Smooth muscle cell (in vitro differentiated cells): Measurements from ENCODE around the gene VILL. TPM values are rescaled to one million over a fixed set of nuclear protein-coding genes. Genes with fewer than 3 reads are reported as not detected.
"Not testable (repeated sequence)": the region's sequence is repeated elsewhere in the genome, so short reads cannot be mapped to it uniquely, and the experiment has no call there.

ENCODE experiments used
- DNase-seq: peaks from one replicate; lab custom pipeline; 2025; ENCODE audit not compliant: unreplicated experiment; lab: John Stamatoyannopoulos, UW
- H2AFZ ChIP-seq: fragments of 200-600 bp; sonication (generic); 2 replicates; pipeline ENCODE4 v1.6.0; 2016; ENCODE audit warnings: antibody characterized with exemption, low read depth, mild to moderate bottlenecking
- H3F3A ChIP-seq: fragments of 200-600 bp; sonication (generic); 2 replicates; pipeline ENCODE4 v1.6.0; 2017; ENCODE audit warnings: antibody characterized with exemption, low read depth
- H3K27ac ChIP-seq: fragments of 200-600 bp; sonication (generic); 2 replicates; pipeline ENCODE4 v1.5.1; 2016; ENCODE audit warnings: low read depth, mild to moderate bottlenecking
- H3K27me3 ChIP-seq: fragments of 200-600 bp; sonication (generic); 2 replicates; pipeline ENCODE4 v1.6.1; 2016; ENCODE audit warnings: low read depth, mild to moderate bottlenecking
- H3K36me3 ChIP-seq: fragments of 200-600 bp; sonication (generic); 2 replicates; pipeline ENCODE4 v1.5.1; 2016; ENCODE audit warnings: low read depth
- H3K4me1 ChIP-seq: fragments of 200-600 bp; sonication (generic); 2 replicates; pipeline ENCODE4 v1.5.1; 2016; ENCODE audit warnings: low read depth
- H3K4me2 ChIP-seq: fragments of 200-600 bp; sonication (generic); 2 replicates; pipeline ENCODE4 v1.6.0; 2016; ENCODE audit warnings: mild to moderate bottlenecking
- H3K4me3 ChIP-seq: fragments of 200-600 bp; sonication (generic); 2 replicates; pipeline ENCODE4 v1.5.1; 2016; ENCODE audit warnings: mild to moderate bottlenecking
- H3K79me2 ChIP-seq: fragments of 200-600 bp; sonication (generic); 2 replicates; pipeline ENCODE4 v1.6.0; 2016; ENCODE audit warnings: low read depth, mild to moderate bottlenecking
- H3K9ac ChIP-seq: fragments of 200-600 bp; sonication (generic); 2 replicates; pipeline ENCODE4 v1.6.0; 2016; ENCODE audit warnings: low read depth
- H3K9me3 ChIP-seq: fragments of 200-600 bp; sonication (generic); replicated peaks from 2 replicates; pipeline ENCODE4 v1.5.1; 2016; ENCODE audit warnings: low read depth
- H4K20me1 ChIP-seq: fragments of 200-600 bp; sonication (generic); 2 replicates; pipeline ENCODE4 v1.6.0; 2016; ENCODE audit warnings: low read depth
- WGBS: methylation state at CpG from one replicate; pipeline ENCODE4 v1.1.7; 2016; ENCODE audit warnings: low lambda C conversion rate; 5-methylcytosine and 5-hydroxymethylcytosine counted together
- microRNA-seq: library from miRNA; unstranded; fragments of <30 nt; microRNA quantifications from one replicate; pipeline ENCODE4, GENCODE V29; 2016; ENCODE audit warnings: borderline number of aligned reads
- polyA plus RNA-seq: library from polyadenylated mRNA; unstranded; fragments of >200 nt; fragmentation: Nextera tagmentation; extraction: Ambion mirVana; gene quantifications from 2 replicates; pipeline ENCODE4 v1.2.1, GENCODE V29; 2016
- small RNA-seq: library from RNA; depleted of rRNA; stranded (forward); fragments of <200 nt; gene quantifications from one replicate; pipeline ENCODE3, GENCODE V24; 2014
- total RNA-seq: library from RNA; depleted of rRNA; stranded (reverse); fragments of >200 nt; gene quantifications from 2 replicates; pipeline ENCODE4 v1.2.3, GENCODE V29; 2014
- TF ChIP-seq, protein P1 (sequence below): fragments of 200-600 bp; sonication (generic); IDR thresholded peaks from 2 replicates; pipeline ENCODE4 v1.5.1; 2017; ENCODE audit warnings: borderline replicate concordance, mild to moderate bottlenecking, antibody characterized with exemption; ENCODE audit not compliant: insufficient read depth, poor library complexity, severe bottlenecking

The VILL gene
- total and polyA plus RNA-seq, 2 experiments from 2014 or later, result 2.3 to 3.4 TPM

DNA sequence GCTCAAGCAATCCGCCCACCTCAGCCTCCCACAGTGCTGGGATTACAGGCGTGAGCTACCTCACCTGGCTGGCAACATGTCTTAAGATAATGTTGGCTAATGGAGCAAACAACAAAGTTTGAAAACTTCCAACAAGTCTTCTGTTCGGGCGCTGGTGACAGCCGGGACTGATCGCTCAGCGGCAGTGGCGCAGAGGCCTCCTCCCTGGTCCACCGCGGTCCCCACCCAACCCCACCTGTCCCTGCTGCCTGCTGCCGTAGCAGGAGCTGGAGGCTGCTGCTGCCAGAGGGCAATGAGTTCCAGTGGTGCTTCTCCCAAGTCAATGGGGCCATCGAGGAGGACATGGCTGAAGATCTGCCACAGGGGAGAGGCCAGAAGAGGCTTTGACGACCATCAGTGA, 60.5 kb downstream of the VILL start:
- WGBS, result 90% methylated on average over 13 of the region's 13 CpGs
- Histone ChIP-seq H3K9me3 (no peaks in the 10 kb centered on the region), H3K27me3 (no peaks in the 10 kb centered on the region), H3K4me2 (no peak overlapping the region), H3K4me1 (no peaks in the 10 kb centered on the region), H3K4me3 (no peak overlapping the region), H3K9ac (no peak overlapping the region), H2AFZ (no peak overlapping the region), H3K36me3 (no peaks in the 10 kb centered on the region), H3K27ac (no peak overlapping the region), H4K20me1 (no peaks in the 10 kb centered on the region), H3K79me2 (no peaks in the 10 kb centered on the region), H3F3A (no peaks in the 10 kb centered on the region)
- no peak for DNase-seq
- TF ChIP-seq, protein P1, sequence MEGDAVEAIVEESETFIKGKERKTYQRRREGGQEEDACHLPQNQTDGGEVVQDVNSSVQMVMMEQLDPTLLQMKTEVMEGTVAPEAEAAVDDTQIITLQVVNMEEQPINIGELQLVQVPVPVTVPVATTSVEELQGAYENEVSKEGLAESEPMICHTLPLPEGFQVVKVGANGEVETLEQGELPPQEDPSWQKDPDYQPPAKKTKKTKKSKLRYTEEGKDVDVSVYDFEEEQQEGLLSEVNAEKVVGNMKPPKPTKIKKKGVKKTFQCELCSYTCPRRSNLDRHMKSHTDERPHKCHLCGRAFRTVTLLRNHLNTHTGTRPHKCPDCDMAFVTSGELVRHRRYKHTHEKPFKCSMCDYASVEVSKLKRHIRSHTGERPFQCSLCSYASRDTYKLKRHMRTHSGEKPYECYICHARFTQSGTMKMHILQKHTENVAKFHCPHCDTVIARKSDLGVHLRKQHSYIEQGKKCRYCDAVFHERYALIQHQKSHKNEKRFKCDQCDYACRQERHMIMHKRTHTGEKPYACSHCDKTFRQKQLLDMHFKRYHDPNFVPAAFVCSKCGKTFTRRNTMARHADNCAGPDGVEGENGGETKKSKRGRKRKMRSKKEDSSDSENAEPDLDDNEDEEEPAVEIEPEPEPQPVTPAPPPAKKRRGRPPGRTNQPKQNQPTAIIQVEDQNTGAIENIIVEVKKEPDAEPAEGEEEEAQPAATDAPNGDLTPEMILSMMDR, result no peak

DNA sequence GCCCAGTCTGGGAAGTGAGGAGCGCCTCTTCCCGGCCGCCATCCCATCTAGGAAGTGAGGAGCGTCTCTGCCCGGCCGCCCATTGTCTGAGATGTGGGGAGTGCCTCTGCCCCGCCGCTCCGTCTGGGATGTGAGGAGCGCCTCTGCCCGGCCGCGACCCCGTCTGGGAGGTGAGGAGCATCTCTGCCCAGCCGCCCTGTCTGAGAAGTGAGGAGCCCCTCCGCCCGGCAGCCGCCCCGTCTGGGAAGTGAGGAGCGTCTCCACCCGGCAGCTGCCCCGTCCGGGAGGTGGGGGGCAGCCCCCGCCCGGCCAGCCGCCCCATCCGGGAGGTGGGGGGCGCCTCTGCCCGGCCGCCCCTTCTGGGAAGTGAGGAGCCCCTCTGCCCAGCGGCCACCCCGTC, 62.7 kb downstream of the VILL start:
- H3K79me2 ChIP-seq, H4K20me1 ChIP-seq, DNase-seq, H3K4me3 ChIP-seq, H3K27me3 ChIP-seq, H2AFZ ChIP-seq, H3K27ac ChIP-seq, H3K4me1 ChIP-seq, H3K9me3 ChIP-seq, H3K4me2 ChIP-seq, H3F3A ChIP-seq, H3K36me3 ChIP-seq, H3K9ac ChIP-seq: not testable (repeated sequence)
- 94% methylated on average over 17 of the region's 32 CpGs for WGBS

DNA sequence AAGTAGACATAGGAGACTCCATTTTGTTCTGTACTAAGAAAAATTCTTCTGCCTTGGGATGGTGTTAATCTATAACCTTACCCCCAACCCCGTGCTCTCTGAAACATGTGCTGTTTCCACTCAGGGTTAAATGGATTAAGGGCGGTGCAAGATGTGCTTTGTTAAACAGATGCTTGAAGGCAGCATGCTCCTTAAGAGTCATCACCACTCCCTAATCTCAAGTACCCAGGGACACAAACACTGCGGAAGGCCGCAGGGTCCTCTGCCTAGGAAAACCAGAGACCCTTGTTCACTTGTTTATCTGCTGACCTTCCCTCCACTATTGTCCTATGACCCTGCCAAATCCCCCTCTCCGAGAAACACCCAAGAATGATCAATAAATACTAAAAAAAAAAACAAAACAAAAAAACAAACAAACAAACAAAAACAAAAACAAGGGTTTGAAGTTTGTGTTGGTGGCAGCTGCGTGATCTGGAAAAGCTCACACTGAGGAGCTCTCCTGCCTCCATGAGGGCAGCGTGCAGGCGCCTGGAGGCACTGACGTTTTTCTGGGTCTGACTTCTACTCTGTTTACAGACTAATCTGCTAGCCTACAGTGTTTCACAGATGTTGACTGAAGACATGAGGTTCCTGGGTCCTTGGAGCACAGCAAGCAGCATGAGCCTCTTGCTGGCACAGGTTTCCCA, 63.4 kb downstream of the VILL start:
- not testable (repeated sequence) for DNase-seq
- WGBS, result 78% methylated on average over 7 of the region's 9 CpGs

DNA sequence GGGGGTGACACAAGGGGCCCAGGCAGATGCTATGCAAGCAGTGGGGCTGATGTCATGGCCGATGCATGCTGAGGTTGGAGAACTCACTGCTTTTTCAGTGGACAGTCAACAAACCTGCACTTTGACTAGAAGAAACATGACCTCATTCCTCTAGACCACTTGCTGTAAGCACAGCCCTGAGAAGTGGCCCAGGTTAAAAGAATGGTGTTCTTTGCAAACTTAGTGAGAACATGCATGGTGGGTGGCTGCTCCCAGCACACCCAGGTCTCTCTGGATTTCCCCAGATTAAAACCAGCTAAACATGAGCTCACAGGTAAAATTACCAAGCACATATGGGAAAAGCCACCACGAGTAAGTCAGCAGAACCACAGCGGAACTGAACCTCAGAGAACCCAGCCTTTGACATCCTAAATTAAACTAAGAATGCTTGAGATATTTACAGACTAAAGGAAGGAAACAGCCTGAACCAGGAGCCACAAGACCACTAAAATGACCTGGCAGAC, 64.0 kb downstream of the VILL start:
- no peaks in the 10 kb centered on the region for H3K79me2 ChIP-seq
- H4K20me1 ChIP-seq, result no peaks in the 10 kb centered on the region
- DNase-seq, result no peak
- no peaks in the 10 kb centered on the region for H3K4me1 ChIP-seq
- H3K4me3 ChIP-seq, result no peak overlapping the region
- WGBS, result 71% methylated on average over 3 of the region's 3 CpGs
- H3K4me2 ChIP-seq, result no peak overlapping the region
- H3F3A ChIP-seq, result no peaks in the 10 kb centered on the region
- no peak overlapping the region for H2AFZ ChIP-seq
- H3K9me3 ChIP-seq, result no peaks in the 10 kb centered on the region
- no peaks in the 10 kb centered on the region for H3K27me3 ChIP-seq
- TF ChIP-seq, protein P1, result no peak
- no peaks in the 10 kb centered on the region for H3K36me3 ChIP-seq
- H3K9ac ChIP-seq, result no peak overlapping the region
- no peak overlapping the region for H3K27ac ChIP-seq

More for the DNA sequence above, 63.4 kb downstream of the VILL start:
- not testable (repeated sequence) for H3F3A ChIP-seq, H3K27ac ChIP-seq, H3K36me3 ChIP-seq, H3K4me1 ChIP-seq, H4K20me1 ChIP-seq, H3K9ac ChIP-seq, H3K79me2 ChIP-seq, H3K4me2 ChIP-seq, H3K9me3 ChIP-seq, H3K4me3 ChIP-seq, H2AFZ ChIP-seq, H3K27me3 ChIP-seq

Small RNA genes within 50 kb of the gene (microRNA-seq; reads per million reads assigned to microRNA genes)
- gene MIR26A1, result 34.5 reads per million, percentile 41 among the genes with 10 or more reads in this experiment

Small RNA genes within 50 kb of the gene (small RNA-seq; reads per million reads assigned to genes)
- gene MIR26A1 (1.6 reads per million, percentile 40 among the genes with 10 or more reads in this experiment), gene RF00019 (not detected)

Other genes with a start within 250 kb of the VILL start
- 26.8 and 34.3 TPM in 2 replicates for gene CTDSPL, start 128.9 kb upstream of the VILL start, total RNA-seq
- gene CTDSPL, start 128.9 kb upstream of the VILL start, polyA plus RNA-seq, result 31.3 and 35.7 TPM in 2 replicates
- 20.5 and 21.3 TPM in 2 replicates for gene PLCD1, start 38.9 kb downstream of the VILL start, total RNA-seq
- 33.3 and 34.8 TPM in 2 replicates for gene PLCD1, start 38.9 kb downstream of the VILL start, polyA plus RNA-seq
- 0.27 and 0.54 TPM in 2 replicates for gene DLEC1, start 48.4 kb downstream of the VILL start, total RNA-seq
- 0.61 TPM in 1 of 2 replicates, not detected in the other for gene DLEC1, start 48.4 kb downstream of the VILL start, polyA plus RNA-seq
- 15.4 and 22.7 TPM in 2 replicates for gene ACAA1, start 146.3 kb downstream of the VILL start, total RNA-seq
- gene ACAA1, start 146.3 kb downstream of the VILL start, polyA plus RNA-seq, result 41.8 and 43.8 TPM in 2 replicates
- gene MYD88, start 147.9 kb downstream of the VILL start, total RNA-seq, result 8.2 and 14.1 TPM in 2 replicates
- gene MYD88, start 147.9 kb downstream of the VILL start, polyA plus RNA-seq, result 37.4 and 37.5 TPM in 2 replicates
- 50.3 and 50.6 TPM in 2 replicates for gene OXSR1, start 174.8 kb downstream of the VILL start, total RNA-seq
- 11.9 and 21.7 TPM in 2 replicates for gene OXSR1, start 174.8 kb downstream of the VILL start, polyA plus RNA-seq